ENCODE measurements around the gene SLC25A11. TPM values are rescaled to one million over a fixed set of nuclear protein-coding genes. Genes with fewer than 3 reads are reported as not detected.
"Not testable (repeated sequence)": the region's sequence is repeated elsewhere in the genome, so short reads cannot be mapped to it uniquely, and the experiment has no call there.

SLC25A11 gene
- total and polyA plus RNA-seq, 4 donors = 28.5 to 54.1 (median 46.0) TPM

DNA sequence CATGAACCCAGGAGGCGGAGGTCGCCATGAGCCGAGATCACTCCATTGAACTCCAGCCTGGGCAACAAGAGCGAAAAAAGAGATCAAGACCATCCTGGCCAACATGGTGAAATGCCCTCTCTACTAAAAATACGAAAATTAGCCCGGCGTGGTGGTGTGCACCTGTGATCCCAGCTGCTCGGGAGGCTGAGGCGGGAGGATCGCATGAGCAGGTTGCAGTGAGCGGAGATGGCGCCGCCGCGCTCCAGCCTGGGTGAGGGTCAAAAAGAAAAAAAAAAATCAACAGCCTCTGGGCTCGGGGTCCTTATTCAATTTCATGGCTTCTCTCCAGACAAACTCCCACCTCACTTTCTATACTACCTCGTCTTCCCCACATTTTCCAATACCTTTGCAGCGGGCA lies 11.0 kb downstream of the SLC25A11 start (continued):
- TF ChIP-seq, protein P1, sequence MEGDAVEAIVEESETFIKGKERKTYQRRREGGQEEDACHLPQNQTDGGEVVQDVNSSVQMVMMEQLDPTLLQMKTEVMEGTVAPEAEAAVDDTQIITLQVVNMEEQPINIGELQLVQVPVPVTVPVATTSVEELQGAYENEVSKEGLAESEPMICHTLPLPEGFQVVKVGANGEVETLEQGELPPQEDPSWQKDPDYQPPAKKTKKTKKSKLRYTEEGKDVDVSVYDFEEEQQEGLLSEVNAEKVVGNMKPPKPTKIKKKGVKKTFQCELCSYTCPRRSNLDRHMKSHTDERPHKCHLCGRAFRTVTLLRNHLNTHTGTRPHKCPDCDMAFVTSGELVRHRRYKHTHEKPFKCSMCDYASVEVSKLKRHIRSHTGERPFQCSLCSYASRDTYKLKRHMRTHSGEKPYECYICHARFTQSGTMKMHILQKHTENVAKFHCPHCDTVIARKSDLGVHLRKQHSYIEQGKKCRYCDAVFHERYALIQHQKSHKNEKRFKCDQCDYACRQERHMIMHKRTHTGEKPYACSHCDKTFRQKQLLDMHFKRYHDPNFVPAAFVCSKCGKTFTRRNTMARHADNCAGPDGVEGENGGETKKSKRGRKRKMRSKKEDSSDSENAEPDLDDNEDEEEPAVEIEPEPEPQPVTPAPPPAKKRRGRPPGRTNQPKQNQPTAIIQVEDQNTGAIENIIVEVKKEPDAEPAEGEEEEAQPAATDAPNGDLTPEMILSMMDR (IDR thresholded peaks at IDR 0.05; ENCODE audit: low read depth, low read length, missing input control) = no peak
- TF ChIP-seq SP1 (IDR thresholded peaks at IDR 0.05) (no peak), HNF4G (IDR thresholded peaks at IDR 0.05) (no peak), YY1 (IDR thresholded peaks at IDR 0.05) (no peak), FOXA1 (IDR thresholded peaks at IDR 0.05) (no peak), RAD21 (IDR thresholded peaks at IDR 0.05) (no peak)

DNA sequence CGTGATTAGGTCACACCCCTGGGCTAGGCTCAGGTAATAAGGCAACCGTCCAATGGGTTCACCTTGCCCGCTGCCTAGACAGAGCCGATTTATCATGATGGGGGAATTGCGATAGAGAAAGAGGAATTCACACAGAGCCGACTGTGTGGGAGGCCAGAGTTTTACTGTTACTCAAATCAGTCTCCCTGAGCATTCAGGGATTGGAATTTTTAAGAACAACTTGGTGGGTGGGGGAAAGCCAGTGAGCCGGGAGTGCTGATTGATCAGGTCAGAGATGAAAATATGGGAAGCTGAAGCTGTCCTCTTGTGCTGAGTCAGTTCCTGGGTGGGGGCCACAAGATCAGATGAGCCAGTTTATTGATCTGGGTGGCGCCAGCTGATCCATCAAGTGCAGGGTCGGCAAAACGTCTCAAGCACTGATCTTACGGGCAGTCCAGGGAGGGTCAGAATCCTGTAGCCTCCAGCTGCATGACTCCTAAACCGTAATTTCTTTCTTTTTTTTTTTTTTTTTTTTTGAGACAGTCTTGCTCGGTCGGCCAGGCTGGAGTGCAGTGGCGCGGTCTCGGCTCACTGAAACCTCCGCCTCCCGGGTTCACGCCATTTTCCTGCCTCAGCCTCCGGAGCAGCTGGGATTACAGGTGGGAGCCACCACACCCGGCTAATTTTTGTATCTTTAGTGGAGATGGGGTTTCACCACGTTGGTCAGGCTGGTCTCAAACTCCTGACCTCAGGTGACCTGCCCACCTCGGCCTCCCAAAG lies 13.1 kb downstream of the SLC25A11 start:
- H3K27ac ChIP-seq (ENCODE audit: low read depth in 1 of 2, low read length in 2 of 2); DNase-seq (ENCODE audit: low spot score); H3K4me3 ChIP-seq (ENCODE audit: low read depth in 1 of 3, low read length in 3 of 3); H3K4me1 ChIP-seq (ENCODE audit: control insufficient read depth in 4 of 4, insufficient read depth in 4 of 4, low read length in 3 of 4); H3K9ac ChIP-seq (ENCODE audit: low read depth in 1 of 2, low read length in 2 of 2); H3K27me3 ChIP-seq (ENCODE audit: control insufficient read depth in 4 of 4, insufficient read depth in 4 of 4, low read length in 3 of 4); H3K9me3 ChIP-seq (ENCODE audit: control insufficient read depth in 4 of 4, low read length in 3 of 4); H3K36me3 ChIP-seq (ENCODE audit: control insufficient read depth in 4 of 4, insufficient read depth in 3 of 4, low read depth in 1 of 4, low read length in 3 of 4): not testable (repeated sequence)
- WGBS = 82% methylated on average over 24 of the region's 24 CpGs

DNA sequence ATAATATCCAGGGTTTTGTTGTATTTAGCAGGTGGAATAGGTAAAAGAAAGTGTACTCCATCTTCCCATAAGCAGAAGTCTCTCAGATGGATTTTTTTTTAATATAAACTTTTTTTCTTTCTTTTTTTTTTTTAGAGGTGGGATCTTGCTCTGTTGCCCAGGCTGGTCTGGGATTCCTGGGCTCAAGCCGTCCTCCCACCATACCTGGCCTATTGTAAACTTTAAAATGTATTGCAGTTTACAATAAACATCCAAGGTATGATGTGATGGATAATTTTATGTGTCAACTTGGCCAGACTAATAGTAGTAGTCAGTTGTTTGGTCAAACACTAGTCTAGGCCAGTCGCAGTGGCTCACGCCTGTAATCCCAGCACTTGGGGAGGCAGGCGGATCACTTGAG lies 18.5 kb downstream of the SLC25A11 start:
- 74% methylated on average over 4 of the region's 4 CpGs for WGBS
- Histone ChIP-seq H3K27me3 (ENCODE audit: control insufficient read depth in 4 of 4, insufficient read depth in 4 of 4, low read length in 3 of 4) (no peaks in the 10 kb centered on the region), H3K36me3 (ENCODE audit: control insufficient read depth in 4 of 4, insufficient read depth in 3 of 4, low read depth in 1 of 4, low read length in 3 of 4) (no peaks in the 10 kb centered on the region), H3K4me3 (ENCODE audit: low read depth in 1 of 3, low read length in 3 of 3) (no peak overlapping the region), H3K9ac (ENCODE audit: low read depth in 1 of 2, low read length in 2 of 2) (no peak overlapping the region), H3K27ac (ENCODE audit: low read depth in 1 of 2, low read length in 2 of 2) (peak overlapping the region; percentile 92 to 95), H3K4me1 (ENCODE audit: control insufficient read depth in 4 of 4, insufficient read depth in 4 of 4, low read length in 3 of 4) (peaks cover 3 to 22% (median 15%) of the 10 kb centered on the region in 4 donors), H3K9me3 (ENCODE audit: control insufficient read depth in 4 of 4, low read length in 3 of 4) (no peaks in the 10 kb centered on the region)
- TF ChIP-seq HNF4A (conservative IDR thresholded peaks at IDR 0.05) = no peak
- TF ChIP-seq GABPA (IDR thresholded peaks at IDR 0.05 in 1 of 2, conservative IDR thresholded peaks at IDR 0.05 in 1 of 2) = no peak
- TF ChIP-seq, protein P2, sequence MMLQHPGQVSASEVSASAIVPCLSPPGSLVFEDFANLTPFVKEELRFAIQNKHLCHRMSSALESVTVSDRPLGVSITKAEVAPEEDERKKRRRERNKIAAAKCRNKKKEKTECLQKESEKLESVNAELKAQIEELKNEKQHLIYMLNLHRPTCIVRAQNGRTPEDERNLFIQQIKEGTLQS (IDR thresholded peaks at IDR 0.05) = no peak
- no peak for DNase-seq (ENCODE audit: low spot score)

DNA sequence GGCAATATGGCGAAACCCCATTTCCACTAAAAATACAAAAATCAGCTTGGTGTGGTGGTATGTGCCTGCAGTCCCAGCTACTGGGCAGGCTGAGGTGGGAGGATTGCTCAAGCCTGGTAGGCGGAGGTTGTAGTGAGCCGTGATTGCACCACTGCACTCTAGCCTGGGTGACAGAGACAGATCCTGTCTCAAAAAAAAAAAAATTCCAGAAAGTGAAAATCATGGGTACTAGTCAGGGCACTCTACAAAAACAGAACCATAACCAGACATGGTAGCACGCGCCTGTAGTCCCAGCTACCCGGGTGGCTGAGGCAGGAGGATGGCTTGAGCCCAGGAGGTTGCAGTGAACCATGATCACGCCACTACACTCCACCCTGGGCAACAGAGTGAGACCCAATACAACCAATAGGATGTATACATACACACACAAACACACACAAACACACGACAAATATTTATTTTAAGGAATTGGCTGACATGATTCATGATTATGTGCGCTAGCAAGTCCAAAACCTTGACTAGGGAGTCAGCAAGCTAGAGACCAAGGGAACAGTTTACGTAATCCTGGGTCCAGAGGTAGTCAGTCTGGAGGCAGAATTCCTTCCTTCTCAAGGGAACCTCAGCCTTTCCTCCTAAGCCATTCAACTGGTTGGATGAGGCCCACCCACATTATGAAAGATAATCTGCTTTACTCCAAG lies 19.3 kb downstream of the SLC25A11 start:
- H3K9ac ChIP-seq (ENCODE audit: low read depth in 1 of 2, low read length in 2 of 2) = peak overlapping the region in 1 of 2 donors; percentile 1
- H3K36me3 ChIP-seq (ENCODE audit: control insufficient read depth in 4 of 4, insufficient read depth in 3 of 4, low read depth in 1 of 4, low read length in 3 of 4) = no peaks in the 10 kb centered on the region
- no peak overlapping the region for H3K4me3 ChIP-seq (ENCODE audit: low read depth in 1 of 3, low read length in 3 of 3)
- no peaks in the 10 kb centered on the region for H3K27me3 ChIP-seq (ENCODE audit: control insufficient read depth in 4 of 4, insufficient read depth in 4 of 4, low read length in 3 of 4)
- no peak for DNase-seq (ENCODE audit: low spot score)
- H3K9me3 ChIP-seq (ENCODE audit: control insufficient read depth in 4 of 4, low read length in 3 of 4) = no peaks in the 10 kb centered on the region
- WGBS = 32% methylated on average over 10 of the region's 10 CpGs
- H3K4me1 ChIP-seq (ENCODE audit: control insufficient read depth in 4 of 4, insufficient read depth in 4 of 4, low read length in 3 of 4) = peaks cover 3 to 22% (median 15%) of the 10 kb centered on the region in 4 donors
- peak overlapping the region; percentile 92 to 95 for H3K27ac ChIP-seq (ENCODE audit: low read depth in 1 of 2, low read length in 2 of 2)
- TF ChIP-seq HNF4G (IDR thresholded peaks at IDR 0.05) = no peak
- TF ChIP-seq YY1 (IDR thresholded peaks at IDR 0.05) = peak; percentile 86
- TF ChIP-seq, protein P2 (IDR thresholded peaks at IDR 0.05) = no peak
- TF ChIP-seq TAF1 (conservative IDR thresholded peaks at IDR 0.05) = peak; percentile 57
- TF ChIP-seq FOXA2 (IDR thresholded peaks at IDR 0.05) = peak; percentile 31
- TF ChIP-seq EGR1 (IDR thresholded peaks at IDR 0.05; ENCODE audit: low read depth in 2 of 2) = no peak
- TF ChIP-seq, protein P1 (IDR thresholded peaks at IDR 0.05; ENCODE audit: low read depth, low read length, missing input control) = no peak
- TF ChIP-seq, protein P3, sequence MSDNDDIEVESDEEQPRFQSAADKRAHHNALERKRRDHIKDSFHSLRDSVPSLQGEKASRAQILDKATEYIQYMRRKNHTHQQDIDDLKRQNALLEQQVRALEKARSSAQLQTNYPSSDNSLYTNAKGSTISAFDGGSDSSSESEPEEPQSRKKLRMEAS (IDR thresholded peaks at IDR 0.05) = no peak
- TF ChIP-seq NR2F2 (IDR thresholded peaks at IDR 0.05) = no peak
- TF ChIP-seq, protein P4, sequence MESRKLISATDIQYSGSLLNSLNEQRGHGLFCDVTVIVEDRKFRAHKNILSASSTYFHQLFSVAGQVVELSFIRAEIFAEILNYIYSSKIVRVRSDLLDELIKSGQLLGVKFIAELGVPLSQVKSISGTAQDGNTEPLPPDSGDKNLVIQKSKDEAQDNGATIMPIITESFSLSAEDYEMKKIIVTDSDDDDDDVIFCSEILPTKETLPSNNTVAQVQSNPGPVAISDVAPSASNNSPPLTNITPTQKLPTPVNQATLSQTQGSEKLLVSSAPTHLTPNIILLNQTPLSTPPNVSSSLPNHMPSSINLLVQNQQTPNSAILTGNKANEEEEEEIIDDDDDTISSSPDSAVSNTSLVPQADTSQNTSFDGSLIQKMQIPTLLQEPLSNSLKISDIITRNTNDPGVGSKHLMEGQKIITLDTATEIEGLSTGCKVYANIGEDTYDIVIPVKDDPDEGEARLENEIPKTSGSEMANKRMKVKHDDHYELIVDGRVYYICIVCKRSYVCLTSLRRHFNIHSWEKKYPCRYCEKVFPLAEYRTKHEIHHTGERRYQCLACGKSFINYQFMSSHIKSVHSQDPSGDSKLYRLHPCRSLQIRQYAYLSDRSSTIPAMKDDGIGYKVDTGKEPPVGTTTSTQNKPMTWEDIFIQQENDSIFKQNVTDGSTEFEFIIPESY (IDR thresholded peaks at IDR 0.05) = peak; percentile 74
- TF ChIP-seq RAD21 (IDR thresholded peaks at IDR 0.05) = peak in 1 of 2 donors; percentile 16
- peak in 1 of 2 donors; percentile 43 for TF ChIP-seq RXRA (IDR thresholded peaks at IDR 0.05)
- TF ChIP-seq FOXA1 (IDR thresholded peaks at IDR 0.05) = no peak
- peak; percentile 58 to 81 for TF ChIP-seq HNF4A (conservative IDR thresholded peaks at IDR 0.05)
- TF ChIP-seq SP1 (IDR thresholded peaks at IDR 0.05) = peak; percentile 79

All from liver (tissue), 9 donors.